GM12801 (cell line): ENCODE data around the gene MACROH2A1.

Experiments
- CTCF ChIP-seq: IDR thresholded peaks from one replicate; pipeline ENCODE4 v1.5.1; 2011; ENCODE audit warnings: control low read depth; ENCODE audit not compliant: insufficient read length; ENCODE audit errors: extremely low read depth

MACROH2A1 gene

GRCh38 chr5:135388860-135389435, 10.1 kb downstream of the MACROH2A1 start:
- no peak for TF ChIP-seq CTCF

- no peak for TF ChIP-seq CTCF
Measured at GRCh38 chr5:135387629-135387960, 11.4 kb downstream of the MACROH2A1 start.

GRCh38 chr5:135386886-135387628, 12.0 kb downstream of the MACROH2A1 start:
- no peak for TF ChIP-seq CTCF

GRCh38 chr5:135386096-135386495, 12.9 kb downstream of the MACROH2A1 start:
- no peak for TF ChIP-seq CTCF

GRCh38 chr5:135385576-135385975, 13.5 kb downstream of the MACROH2A1 start:
- no peak for TF ChIP-seq CTCF

GRCh38 chr5:135384898-135385297, 14.1 kb downstream of the MACROH2A1 start:
- no peak for TF ChIP-seq CTCF

- no peak for TF ChIP-seq CTCF
Measured at GRCh38 chr5:135383803-135384495, 15.1 kb downstream of the MACROH2A1 start.
